Testis (tissue), 2 donors: Measurements from ENCODE around the gene NRBP1.

ENCODE experiments used
- CTCF ChIP-seq, 3 experiments: fragments of 450-650 bp in 2 of 3; fragments of 200-600 bp in 1 of 3; sonication (generic) in 1 of 3; IDR thresholded peaks; one replicate each; pipeline ENCODE4 v1.5.1; 2016 to 2019; ENCODE audit warnings: antibody characterized with exemption in 3 of 3, mild to moderate bottlenecking in 2 of 3, moderate library complexity in 1 of 3
- POLR2A ChIP-seq: fragments of 450-650 bp; IDR thresholded peaks from one replicate; pipeline ENCODE4 v1.6.1; 2017; ENCODE audit warnings: antibody characterized with exemption, mild to moderate bottlenecking, moderate library complexity

GRCh38 chr2:27471961-27472360 lies 43.5 kb downstream of the NRBP1 start:
- TF ChIP-seq CTCF (IDR thresholded peaks at IDR 0.05) = no peak
- no peak for TF ChIP-seq POLR2A
